HG03460 (cell line): Measurements from ENCODE around the gene USP35.

Experiments used
- ATAC-seq: cut with Tn5 transposase; IDR thresholded peaks from one replicate; pipeline ENCODE4 v1.9.1; 2021; ENCODE audit not compliant: unreplicated experiment

USP35 gene

GRCh38 chr11:78188286-78189173 lies at the start of gene USP35, which contains the start of gene KCTD21:
Gene USP35, plus strand, starts transcription at chr11:78188919. Its CDS starts 7,327 bp downstream, at chr11:78196246.
Gene KCTD21, minus strand, starts transcription at chr11:78188626. Its CDS starts 14,072 bp downstream, at chr11:78174554.
- ATAC-seq = peak; percentile 96

- ATAC-seq = peak; percentile 93
Observed at GRCh38 chr11:78139422-78140391, 49.0 kb upstream of the USP35 start, which contains the start of gene ALG8. Gene ALG8, minus strand, starts transcription at chr11:78139626. Its CDS starts 38 bp downstream, at chr11:78139588.

GRCh38 chr11:78140392-78141077 lies 48.2 kb upstream of the USP35 start:
- ATAC-seq = no peak

GRCh38 chr11:78145511-78146025 lies 43.2 kb upstream of the USP35 start:
- ATAC-seq = no peak

- ATAC-seq = no peak
Observed at GRCh38 chr11:78147807-78148206, 40.9 kb upstream of the USP35 start.

GRCh38 chr11:78149646-78150045 lies 39.1 kb upstream of the USP35 start:
- ATAC-seq = no peak

- no peak for ATAC-seq
Observed at GRCh38 chr11:78150346-78150745, 38.4 kb upstream of the USP35 start.

GRCh38 chr11:78150754-78151153 lies 38.0 kb upstream of the USP35 start:
- no peak for ATAC-seq

- no peak for ATAC-seq
Observed at GRCh38 chr11:78151804-78152203, 36.9 kb upstream of the USP35 start.

- ATAC-seq = no peak
Observed at GRCh38 chr11:78156127-78156844, 32.4 kb upstream of the USP35 start.

GRCh38 chr11:78158987-78159652 lies 29.6 kb upstream of the USP35 start:
- no peak for ATAC-seq

GRCh38 chr11:78160557-78160956 lies 28.2 kb upstream of the USP35 start:
- ATAC-seq = no peak

GRCh38 chr11:78161346-78161745 lies 27.4 kb upstream of the USP35 start:
- ATAC-seq = no peak

- ATAC-seq = no peak
Observed at GRCh38 chr11:78161962-78162371, 26.8 kb upstream of the USP35 start.

GRCh38 chr11:78163828-78164227 lies 24.9 kb upstream of the USP35 start:
- no peak for ATAC-seq

- ATAC-seq = no peak
Observed at GRCh38 chr11:78164471-78164870, 24.2 kb upstream of the USP35 start.

GRCh38 chr11:78166855-78167469 lies 21.8 kb upstream of the USP35 start:
- no peak for ATAC-seq

- no peak for ATAC-seq
Observed at GRCh38 chr11:78168539-78169477, 19.9 kb upstream of the USP35 start.
